ENCODE measurements around the gene PRDM13. TPM values are rescaled to one million over a fixed set of nuclear protein-coding genes. Genes with fewer than 3 reads are reported as not detected.

PRDM13 gene
- total and polyA plus RNA-seq, 2 experiments from 2014 or later, result 0.08 to 0.10 TPM

DNA sequence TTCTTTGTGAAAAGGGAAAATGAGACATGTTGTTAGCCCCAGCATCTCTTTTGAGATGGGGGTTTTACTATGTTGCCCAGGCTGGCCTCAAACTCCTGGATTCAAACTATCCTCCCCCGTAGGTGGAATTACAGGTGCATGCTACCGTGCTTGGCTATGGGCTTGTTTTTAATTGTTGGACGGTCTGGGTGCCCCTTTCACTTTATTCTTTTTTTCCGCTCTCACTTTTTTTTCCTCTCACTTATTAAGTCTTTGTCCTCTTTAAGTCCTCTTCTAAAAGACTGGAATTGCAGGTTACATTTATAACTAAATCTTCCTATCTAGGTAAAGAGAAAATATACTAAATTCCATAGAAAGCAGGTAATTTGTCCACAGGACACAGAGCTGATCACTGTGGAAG, 18.8 kb upstream of the PRDM13 start (continued):
- TF ChIP-seq, protein P1, sequence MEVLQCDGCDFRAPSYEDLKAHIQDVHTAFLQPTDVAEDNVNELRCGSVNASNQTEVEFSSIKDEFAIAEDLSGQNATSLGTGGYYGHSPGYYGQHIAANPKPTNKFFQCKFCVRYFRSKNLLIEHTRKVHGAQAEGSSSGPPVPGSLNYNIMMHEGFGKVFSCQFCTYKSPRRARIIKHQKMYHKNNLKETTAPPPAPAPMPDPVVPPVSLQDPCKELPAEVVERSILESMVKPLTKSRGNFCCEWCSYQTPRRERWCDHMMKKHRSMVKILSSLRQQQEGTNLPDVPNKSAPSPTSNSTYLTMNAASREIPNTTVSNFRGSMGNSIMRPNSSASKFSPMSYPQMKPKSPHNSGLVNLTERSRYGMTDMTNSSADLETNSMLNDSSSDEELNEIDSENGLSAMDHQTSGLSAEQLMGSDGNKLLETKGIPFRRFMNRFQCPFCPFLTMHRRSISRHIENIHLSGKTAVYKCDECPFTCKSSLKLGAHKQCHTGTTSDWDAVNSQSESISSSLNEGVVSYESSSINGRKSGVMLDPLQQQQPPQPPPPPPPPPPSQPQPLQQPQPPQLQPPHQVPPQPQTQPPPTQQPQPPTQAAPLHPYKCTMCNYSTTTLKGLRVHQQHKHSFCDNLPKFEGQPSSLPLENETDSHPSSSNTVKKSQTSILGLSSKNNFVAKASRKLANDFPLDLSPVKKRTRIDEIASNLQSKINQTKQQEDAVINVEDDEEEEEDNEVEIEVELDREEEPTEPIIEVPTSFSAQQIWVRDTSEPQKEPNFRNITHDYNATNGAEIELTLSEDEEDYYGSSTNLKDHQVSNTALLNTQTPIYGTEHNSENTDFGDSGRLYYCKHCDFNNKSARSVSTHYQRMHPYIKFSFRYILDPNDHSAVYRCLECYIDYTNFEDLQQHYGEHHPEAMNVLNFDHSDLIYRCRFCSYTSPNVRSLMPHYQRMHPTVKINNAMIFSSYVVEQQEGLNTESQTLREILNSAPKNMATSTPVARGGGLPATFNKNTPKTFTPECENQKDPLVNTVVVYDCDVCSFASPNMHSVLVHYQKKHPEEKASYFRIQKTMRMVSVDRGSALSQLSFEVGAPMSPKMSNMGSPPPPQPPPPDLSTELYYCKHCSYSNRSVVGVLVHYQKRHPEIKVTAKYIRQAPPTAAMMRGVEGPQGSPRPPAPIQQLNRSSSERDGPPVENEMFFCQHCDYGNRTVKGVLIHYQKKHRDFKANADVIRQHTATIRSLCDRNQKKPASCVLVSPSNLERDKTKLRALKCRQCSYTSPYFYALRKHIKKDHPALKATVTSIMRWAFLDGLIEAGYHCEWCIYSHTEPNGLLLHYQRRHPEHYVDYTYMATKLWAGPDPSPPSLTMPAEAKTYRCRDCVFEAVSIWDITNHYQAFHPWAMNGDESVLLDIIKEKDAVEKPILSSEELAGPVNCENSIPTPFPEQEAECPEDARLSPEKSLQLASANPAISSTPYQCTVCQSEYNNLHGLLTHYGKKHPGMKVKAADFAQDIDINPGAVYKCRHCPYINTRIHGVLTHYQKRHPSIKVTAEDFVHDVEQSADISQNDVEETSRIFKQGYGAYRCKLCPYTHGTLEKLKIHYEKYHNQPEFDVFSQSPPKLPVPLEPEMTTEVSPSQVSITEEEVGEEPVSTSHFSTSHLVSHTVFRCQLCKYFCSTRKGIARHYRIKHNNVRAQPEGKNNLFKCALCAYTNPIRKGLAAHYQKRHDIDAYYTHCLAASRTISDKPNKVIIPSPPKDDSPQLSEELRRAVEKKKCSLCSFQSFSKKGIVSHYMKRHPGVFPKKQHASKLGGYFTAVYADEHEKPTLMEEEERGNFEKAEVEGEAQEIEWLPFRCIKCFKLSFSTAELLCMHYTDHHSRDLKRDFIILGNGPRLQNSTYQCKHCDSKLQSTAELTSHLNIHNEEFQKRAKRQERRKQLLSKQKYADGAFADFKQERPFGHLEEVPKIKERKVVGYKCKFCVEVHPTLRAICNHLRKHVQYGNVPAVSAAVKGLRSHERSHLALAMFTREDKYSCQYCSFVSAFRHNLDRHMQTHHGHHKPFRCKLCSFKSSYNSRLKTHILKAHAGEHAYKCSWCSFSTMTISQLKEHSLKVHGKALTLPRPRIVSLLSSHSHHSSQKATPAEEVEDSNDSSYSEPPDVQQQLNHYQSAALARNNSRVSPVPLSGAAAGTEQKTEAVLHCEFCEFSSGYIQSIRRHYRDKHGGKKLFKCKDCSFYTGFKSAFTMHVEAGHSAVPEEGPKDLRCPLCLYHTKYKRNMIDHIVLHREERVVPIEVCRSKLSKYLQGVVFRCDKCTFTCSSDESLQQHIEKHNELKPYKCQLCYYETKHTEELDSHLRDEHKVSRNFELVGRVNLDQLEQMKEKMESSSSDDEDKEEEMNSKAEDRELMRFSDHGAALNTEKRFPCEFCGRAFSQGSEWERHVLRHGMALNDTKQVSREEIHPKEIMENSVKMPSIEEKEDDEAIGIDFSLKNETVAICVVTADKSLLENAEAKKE (CRISPR knock-in tag; IDR thresholded peaks at IDR 0.05), result no peak
- no peak for TF ChIP-seq EZH2 (IDR thresholded peaks at IDR 0.05; ENCODE audit: low read depth, unreplicated experiment)
- TF ChIP-seq, protein P2, sequence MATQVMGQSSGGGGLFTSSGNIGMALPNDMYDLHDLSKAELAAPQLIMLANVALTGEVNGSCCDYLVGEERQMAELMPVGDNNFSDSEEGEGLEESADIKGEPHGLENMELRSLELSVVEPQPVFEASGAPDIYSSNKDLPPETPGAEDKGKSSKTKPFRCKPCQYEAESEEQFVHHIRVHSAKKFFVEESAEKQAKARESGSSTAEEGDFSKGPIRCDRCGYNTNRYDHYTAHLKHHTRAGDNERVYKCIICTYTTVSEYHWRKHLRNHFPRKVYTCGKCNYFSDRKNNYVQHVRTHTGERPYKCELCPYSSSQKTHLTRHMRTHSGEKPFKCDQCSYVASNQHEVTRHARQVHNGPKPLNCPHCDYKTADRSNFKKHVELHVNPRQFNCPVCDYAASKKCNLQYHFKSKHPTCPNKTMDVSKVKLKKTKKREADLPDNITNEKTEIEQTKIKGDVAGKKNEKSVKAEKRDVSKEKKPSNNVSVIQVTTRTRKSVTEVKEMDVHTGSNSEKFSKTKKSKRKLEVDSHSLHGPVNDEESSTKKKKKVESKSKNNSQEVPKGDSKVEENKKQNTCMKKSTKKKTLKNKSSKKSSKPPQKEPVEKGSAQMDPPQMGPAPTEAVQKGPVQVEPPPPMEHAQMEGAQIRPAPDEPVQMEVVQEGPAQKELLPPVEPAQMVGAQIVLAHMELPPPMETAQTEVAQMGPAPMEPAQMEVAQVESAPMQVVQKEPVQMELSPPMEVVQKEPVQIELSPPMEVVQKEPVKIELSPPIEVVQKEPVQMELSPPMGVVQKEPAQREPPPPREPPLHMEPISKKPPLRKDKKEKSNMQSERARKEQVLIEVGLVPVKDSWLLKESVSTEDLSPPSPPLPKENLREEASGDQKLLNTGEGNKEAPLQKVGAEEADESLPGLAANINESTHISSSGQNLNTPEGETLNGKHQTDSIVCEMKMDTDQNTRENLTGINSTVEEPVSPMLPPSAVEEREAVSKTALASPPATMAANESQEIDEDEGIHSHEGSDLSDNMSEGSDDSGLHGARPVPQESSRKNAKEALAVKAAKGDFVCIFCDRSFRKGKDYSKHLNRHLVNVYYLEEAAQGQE (IDR thresholded peaks at IDR 0.05; ENCODE audit: unreplicated experiment), result no peak

DNA sequence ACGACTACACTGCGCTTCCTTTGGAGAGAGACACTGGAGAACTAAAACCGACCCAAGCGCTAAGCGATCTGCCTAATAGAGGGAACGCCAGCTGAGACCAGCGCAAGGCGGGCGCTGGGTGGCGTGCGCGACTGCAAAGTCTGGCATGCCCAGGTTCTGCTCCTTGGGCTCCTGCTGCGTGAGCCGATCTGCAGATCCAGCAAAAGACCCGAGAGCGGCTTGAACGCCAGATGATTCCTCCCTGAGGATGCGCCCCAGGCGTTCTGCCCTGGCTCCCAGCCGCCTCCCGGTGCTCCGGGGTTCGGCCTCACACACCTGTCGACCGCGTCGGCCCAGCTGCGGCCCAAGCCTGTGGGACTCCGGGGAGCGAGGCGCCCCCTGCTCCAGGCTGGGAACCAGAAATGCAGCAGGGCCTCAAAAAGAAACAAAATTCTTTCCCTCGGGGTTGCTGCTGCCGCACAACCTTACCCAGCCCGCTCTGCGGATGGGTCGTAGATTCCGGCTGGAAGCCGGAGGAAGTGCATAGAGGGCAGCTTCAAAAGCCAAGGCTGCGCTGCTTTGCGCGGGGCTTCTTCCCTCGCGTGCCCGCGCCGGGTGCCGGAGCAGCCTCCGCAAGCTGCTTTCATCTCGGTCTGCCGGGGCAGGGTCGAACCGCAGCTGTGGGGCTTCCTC, 17.9 kb upstream of the PRDM13 start:
- H3K4me1 ChIP-seq (ENCODE audit: insufficient read depth), result peaks cover 19% of the 10 kb centered on the region
- H3K4me2 ChIP-seq, result peak overlapping the region; percentile 92
- no peaks in the 10 kb centered on the region for H3K79me2 ChIP-seq (replicated peaks; ENCODE audit: insufficient read depth)
- DNase-seq (ENCODE audit: low spot score) (peak; percentile 93), ATAC-seq (peak; percentile 86)
- no peak overlapping the region for H3K27ac ChIP-seq (ENCODE audit: low read depth)
- Mint-ChIP-seq H3K4me1 (peaks cover 21% of the 10 kb centered on the region), H3K9me3 (peaks cover 3% of the 10 kb centered on the region; the same call in 1 of the 3 replicates), H3K27me3 (ENCODE audit: insufficient read depth, low read depth, poor library complexity) (peaks cover 90% of the 10 kb centered on the region), H3K27ac (no peak overlapping the region), H3K4me3 (peak overlapping the region; percentile 78), H3K36me3 (ENCODE audit: low read depth) (no peaks in the 10 kb centered on the region)
- H3K27me3 ChIP-seq (ENCODE audit: insufficient read depth), result peaks cover 94% of the 10 kb centered on the region
- peak overlapping the region; percentile 95 for H2AFZ ChIP-seq
- H3F3A ChIP-seq (replicated peaks; ENCODE audit: low read depth), result peaks cover 17% of the 10 kb centered on the region; the same call in 1 of the 2 replicates
- H4K20me1 ChIP-seq (replicated peaks; ENCODE audit: insufficient read depth), result peaks cover 19% of the 10 kb centered on the region
- no peaks in the 10 kb centered on the region for H3K36me3 ChIP-seq (ENCODE audit: insufficient read depth)
- H3K9me2 ChIP-seq (ENCODE audit: insufficient read depth), result no peaks in the 10 kb centered on the region
- H3K4me3 ChIP-seq, result peak overlapping the region; percentile 74
- TF ChIP-seq, protein P2 (IDR thresholded peaks at IDR 0.05; ENCODE audit: unreplicated experiment), result no peak
- TF ChIP-seq EZH2phosphoT487 (IDR thresholded peaks at IDR 0.05; ENCODE audit: unreplicated experiment) (peak; percentile 84), ZNF114 (CRISPR knock-in tag; IDR thresholded peaks at IDR 0.05) (no peak), POLR2AphosphoS5 (IDR thresholded peaks at IDR 0.05; ENCODE audit: low read depth) (no peak), CREB1 (CRISPR knock-in tag; IDR thresholded peaks at IDR 0.05; ENCODE audit: low read depth) (no peak), EZH2 (IDR thresholded peaks at IDR 0.05; ENCODE audit: low read depth, unreplicated experiment) (peak; percentile 85)
- TF ChIP-seq, protein P3, sequence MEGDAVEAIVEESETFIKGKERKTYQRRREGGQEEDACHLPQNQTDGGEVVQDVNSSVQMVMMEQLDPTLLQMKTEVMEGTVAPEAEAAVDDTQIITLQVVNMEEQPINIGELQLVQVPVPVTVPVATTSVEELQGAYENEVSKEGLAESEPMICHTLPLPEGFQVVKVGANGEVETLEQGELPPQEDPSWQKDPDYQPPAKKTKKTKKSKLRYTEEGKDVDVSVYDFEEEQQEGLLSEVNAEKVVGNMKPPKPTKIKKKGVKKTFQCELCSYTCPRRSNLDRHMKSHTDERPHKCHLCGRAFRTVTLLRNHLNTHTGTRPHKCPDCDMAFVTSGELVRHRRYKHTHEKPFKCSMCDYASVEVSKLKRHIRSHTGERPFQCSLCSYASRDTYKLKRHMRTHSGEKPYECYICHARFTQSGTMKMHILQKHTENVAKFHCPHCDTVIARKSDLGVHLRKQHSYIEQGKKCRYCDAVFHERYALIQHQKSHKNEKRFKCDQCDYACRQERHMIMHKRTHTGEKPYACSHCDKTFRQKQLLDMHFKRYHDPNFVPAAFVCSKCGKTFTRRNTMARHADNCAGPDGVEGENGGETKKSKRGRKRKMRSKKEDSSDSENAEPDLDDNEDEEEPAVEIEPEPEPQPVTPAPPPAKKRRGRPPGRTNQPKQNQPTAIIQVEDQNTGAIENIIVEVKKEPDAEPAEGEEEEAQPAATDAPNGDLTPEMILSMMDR (conservative IDR thresholded peaks at IDR 0.05; ENCODE audit: low read depth in 2 of 2), result peak; percentile 51 to 87
